Measurements from ENCODE around the gene ACO1.
"Not testable (repeated sequence)": the region's sequence is repeated elsewhere in the genome, so short reads cannot be mapped to it uniquely, and the experiment has no call there.

ACO1 gene

GRCh38 chr9:32384364-32385151 lies at the start of gene ACO1:
Gene ACO1 (plus strand): TSS chr9:32384643. CDS start chr9:32405507, 20,864 bp downstream.
- DNase-seq, result peak; percentile 29

GRCh38 chr9:32334916-32335895 lies 49.2 kb upstream of the ACO1 start:
- no peak for DNase-seq

- no peak for DNase-seq
These were observed 45.0 kb upstream of the ACO1 start for GRCh38 chr9:32339424-32339823.

GRCh38 chr9:32340361-32340760 lies 44.1 kb upstream of the ACO1 start:
- DNase-seq, result no peak

GRCh38 chr9:32344551-32345182 lies 39.8 kb upstream of the ACO1 start:
- no peak for DNase-seq

GRCh38 chr9:32345243-32345642 lies 39.2 kb upstream of the ACO1 start:
- no peak for DNase-seq

- DNase-seq, result no peak
These were observed 36.9 kb upstream of the ACO1 start for GRCh38 chr9:32347571-32347970.

GRCh38 chr9:32348106-32348695 lies 36.2 kb upstream of the ACO1 start:
- DNase-seq, result no peak

GRCh38 chr9:32349013-32349412 lies 35.4 kb upstream of the ACO1 start:
- DNase-seq, result no peak

GRCh38 chr9:32350682-32351081 lies 33.8 kb upstream of the ACO1 start:
- peak; percentile 62 for DNase-seq

- no peak for DNase-seq
These were observed 32.6 kb upstream of the ACO1 start for GRCh38 chr9:32351845-32352244.

GRCh38 chr9:32353476-32353875 lies 31.0 kb upstream of the ACO1 start:
- DNase-seq, result not testable (repeated sequence)

- DNase-seq, result no peak
These were observed 25.0 kb upstream of the ACO1 start for GRCh38 chr9:32359452-32359851.

GRCh38 chr9:32360983-32361673 lies 23.3 kb upstream of the ACO1 start:
- no peak for DNase-seq

GRCh38 chr9:32371279-32371678 lies 13.2 kb upstream of the ACO1 start:
- no peak for DNase-seq

- no peak for DNase-seq
These were observed 12.8 kb upstream of the ACO1 start for GRCh38 chr9:32371679-32372078.

- DNase-seq, result no peak
These were observed 8.2 kb upstream of the ACO1 start for GRCh38 chr9:32376285-32376684.

- peak; percentile 77 for DNase-seq
These were observed 5.9 kb upstream of the ACO1 start for GRCh38 chr9:32378496-32378895.

- peak; percentile 72 for DNase-seq
These were observed 5.3 kb upstream of the ACO1 start for GRCh38 chr9:32378993-32379729.

GRCh38 chr9:32380944-32381343 lies 3.5 kb upstream of the ACO1 start:
- DNase-seq, result no peak

- no peak for DNase-seq
These were observed 1.7 kb upstream of the ACO1 start for GRCh38 chr9:32382565-32383320.
